Gastroesophageal sphincter (tissue), 3 donors: Measurements from ENCODE around the gene BIRC2.

ENCODE experiments used
- CTCF ChIP-seq, 4 experiments: fragments of 200-600 bp in 2 of 4; fragments of 450-650 bp in 2 of 4; sonication (generic) in 1 of 4; IDR thresholded peaks; one replicate each; pipeline ENCODE4 v1.5.1; 2017 to 2019; ENCODE audit warnings: antibody characterized with exemption in 4 of 4, mild to moderate bottlenecking in 2 of 4, moderate library complexity in 2 of 4
- EP300 ChIP-seq: sonication (generic); formaldehyde crosslinking; IDR thresholded peaks from one replicate; pipeline ENCODE4 v1.6.1; 2017; ENCODE audit warnings: antibody characterized with exemption, mild to moderate bottlenecking
- POLR2A ChIP-seq, 2 donors: fragments of 450-650 bp; IDR thresholded peaks; one replicate each; pipeline ENCODE4 v1.6.1; 2017; ENCODE audit warnings: antibody characterized with exemption in 2 of 2, mild to moderate bottlenecking in 2 of 2, moderate library complexity in 1 of 2
- POLR2AphosphoS5 ChIP-seq: sonication (generic); formaldehyde crosslinking; IDR thresholded peaks from one replicate; pipeline ENCODE4 v1.6.1; 2017; ENCODE audit warnings: antibody characterized with exemption

- no peak for TF ChIP-seq CTCF (IDR thresholded peaks at IDR 0.05)
- TF ChIP-seq POLR2A (IDR thresholded peaks at IDR 0.05) = no peak
- no peak for TF ChIP-seq EP300
- no peak for TF ChIP-seq POLR2AphosphoS5
Observed at GRCh38 chr11:102322560-102322959, 24.5 kb upstream of the BIRC2 start.
